GM18519 (cell line): Measurements from ENCODE around the gene ZNF454.

Experiments
- ATAC-seq: cut with Tn5 transposase; IDR thresholded peaks from one replicate; pipeline ENCODE4 v1.9.1; 2021; ENCODE audit warnings: mild to moderate bottlenecking, moderate library complexity; ENCODE audit not compliant: unreplicated experiment, low FRiP score

Gene ZNF454

DNA sequence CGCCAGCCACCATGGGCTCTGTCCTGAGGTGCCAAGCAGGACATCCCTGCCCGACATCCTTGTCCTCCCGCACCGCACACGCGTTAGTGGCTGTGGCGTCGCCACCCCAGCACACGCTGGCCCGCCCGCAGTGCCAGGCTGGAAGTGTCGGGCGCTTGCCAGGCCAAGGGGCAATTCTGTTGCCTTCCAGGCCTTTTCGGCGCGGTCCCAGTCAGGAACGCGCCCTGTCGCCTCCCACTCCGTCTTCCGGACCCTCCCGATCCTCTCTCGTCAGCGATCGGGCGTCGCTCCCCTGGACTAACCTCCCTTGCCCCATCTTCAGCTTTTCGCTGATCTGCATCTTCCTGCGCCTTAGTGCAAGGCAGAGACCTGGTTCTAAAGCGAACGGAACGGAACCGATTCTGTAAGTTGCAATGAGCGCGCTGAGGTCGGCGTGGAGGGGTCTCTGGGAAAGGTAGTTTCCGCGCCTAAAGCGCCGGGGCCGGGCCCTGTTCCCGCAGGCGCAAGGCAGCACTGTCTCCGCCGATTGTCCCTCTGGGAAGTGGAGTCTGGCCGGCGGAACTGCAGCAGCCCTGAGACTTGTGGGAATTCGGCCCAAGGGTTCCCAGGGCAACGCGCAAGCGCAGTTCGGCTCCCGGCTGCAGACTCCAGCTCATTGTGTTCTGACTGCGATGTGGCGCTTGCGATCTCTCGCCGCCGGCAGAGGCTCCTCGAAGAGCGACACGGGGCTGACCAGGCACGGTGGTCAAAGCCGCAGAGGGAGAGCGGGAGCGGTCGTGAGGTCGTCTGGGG is at the start of gene ZNF454:
Gene ZNF454, plus strand, starts transcription at position 630 of the 792 bp plus-strand sequence. CDS start 1,594 bp downstream, outside the sequence.
- no peak for ATAC-seq

DNA sequence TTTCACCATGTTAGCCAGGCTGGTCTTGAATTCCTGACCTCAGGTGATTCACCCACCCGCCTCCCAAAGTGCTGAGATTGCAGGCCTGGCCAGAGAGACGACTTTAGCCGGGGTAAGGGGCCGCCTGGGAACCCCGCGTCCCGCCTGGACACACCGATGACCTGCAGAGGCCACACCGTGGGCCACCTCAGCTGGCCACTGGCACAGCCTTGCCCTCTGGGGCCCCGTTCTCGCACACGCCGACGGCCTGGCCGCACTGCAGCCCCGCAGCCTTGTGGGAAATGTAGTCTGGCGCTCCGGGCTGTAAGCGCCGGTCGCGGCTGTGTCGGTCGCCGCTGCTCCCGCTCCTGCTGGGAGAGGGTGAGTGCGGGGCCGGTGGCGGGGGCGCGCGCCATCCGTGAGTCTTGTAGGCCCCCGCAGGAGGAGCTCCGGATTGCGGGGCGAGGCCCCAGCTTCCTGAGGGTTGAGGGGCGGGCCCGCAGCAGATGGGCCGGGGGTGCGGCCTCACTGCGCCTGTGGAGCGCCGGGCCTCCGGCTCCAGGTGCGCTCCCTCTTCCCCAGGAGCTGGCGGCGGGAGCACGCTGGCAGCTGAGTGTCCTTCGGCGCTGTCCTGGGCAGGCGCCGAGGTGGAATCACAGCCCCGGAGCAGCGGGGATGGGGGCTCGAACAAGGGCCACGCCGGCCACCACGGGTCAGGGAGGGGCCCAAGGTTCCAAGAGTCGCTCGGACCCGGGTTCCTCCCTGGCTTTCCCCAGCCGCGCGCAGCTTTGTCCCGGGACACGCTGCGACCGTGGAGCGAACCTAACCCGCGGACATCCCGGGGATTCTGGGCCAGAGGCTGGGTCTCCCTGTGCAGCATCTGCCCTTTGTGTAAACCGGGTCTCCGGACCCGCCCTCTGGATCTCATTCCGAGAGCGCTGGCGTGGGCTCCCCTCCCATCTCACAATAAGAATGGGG is 45.1 kb upstream of the ZNF454 start, which contains the start of gene ZFP2:
Gene ZFP2, plus strand, starts transcription at position 299 of the 957 bp plus-strand sequence. CDS start 35,401 bp downstream, outside the sequence.
- ATAC-seq = no peak

DNA sequence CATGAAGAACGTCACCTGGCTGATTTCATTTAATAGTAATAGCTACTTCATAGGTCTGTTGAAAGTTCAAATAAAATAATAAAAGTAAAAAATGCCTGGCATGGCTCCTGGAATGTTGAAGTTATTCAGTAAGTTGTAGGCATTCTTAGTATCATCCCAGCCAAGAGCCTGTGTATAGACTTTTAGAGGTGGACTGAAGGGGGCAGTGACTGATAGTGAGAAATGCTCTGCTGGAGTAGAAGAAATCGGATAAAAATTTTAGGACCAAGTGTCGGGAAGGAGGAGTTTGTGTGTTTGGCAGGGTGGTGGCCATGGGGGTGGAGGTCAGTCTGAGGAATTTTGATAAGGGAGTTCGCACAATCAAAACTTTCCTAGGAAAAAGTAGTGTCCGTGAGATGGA is 41.7 kb upstream of the ZNF454 start:
- no peak for ATAC-seq

DNA sequence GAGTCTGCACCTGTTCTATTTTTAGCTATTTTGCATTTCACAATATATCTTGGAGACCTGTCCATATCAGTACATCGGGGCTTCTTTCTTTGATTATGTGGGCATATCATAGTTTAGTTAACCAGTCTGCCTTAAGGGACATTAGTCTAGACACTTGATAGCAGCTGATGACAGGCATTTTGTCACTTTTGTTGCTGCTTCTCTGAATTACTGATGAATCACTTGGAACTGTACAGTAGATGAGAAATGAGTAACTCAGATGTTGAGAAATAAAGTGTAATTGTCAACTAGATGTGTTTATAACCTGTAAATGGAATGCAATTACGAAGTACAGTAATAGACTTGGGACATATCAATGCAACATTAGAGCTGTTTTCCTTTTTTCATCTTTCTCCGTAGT is 38.1 kb upstream of the ZNF454 start:
- ATAC-seq = no peak

DNA sequence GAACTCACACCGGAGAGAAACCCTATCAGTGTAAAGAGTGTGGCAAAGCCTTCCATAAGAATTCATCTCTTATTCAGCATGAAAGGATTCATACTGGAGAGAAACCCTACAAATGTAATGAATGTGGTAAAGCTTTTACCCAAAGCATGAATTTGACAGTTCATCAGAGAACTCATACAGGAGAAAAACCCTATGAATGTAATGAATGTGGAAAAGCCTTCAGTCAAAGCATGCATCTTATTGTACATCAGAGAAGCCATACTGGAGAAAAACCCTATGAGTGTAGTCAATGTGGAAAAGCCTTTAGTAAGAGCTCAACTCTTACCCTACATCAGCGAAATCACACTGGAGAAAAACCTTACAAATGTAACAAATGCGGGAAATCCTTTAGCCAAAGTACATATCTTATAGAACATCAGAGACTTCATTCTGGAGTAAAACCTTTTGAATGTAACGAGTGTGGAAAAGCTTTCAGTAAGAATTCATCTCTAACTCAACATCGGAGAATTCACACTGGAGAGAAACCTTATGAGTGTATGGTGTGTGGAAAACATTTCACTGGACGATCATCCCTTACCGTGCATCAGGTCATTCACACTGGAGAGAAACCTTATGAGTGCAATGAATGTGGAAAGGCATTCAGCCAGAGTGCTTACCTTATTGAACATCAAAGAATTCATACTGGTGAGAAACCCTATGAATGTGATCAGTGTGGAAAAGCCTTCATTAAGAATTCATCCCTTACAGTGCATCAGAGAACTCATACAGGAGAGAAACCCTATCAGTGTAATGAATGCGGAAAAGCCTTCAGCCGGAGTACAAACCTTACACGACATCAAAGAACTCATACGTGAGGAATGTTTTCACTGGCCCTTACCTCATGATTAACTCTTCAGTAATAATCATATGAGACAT is 8.9 kb upstream of the ZNF454 start:
- ATAC-seq = no peak

DNA sequence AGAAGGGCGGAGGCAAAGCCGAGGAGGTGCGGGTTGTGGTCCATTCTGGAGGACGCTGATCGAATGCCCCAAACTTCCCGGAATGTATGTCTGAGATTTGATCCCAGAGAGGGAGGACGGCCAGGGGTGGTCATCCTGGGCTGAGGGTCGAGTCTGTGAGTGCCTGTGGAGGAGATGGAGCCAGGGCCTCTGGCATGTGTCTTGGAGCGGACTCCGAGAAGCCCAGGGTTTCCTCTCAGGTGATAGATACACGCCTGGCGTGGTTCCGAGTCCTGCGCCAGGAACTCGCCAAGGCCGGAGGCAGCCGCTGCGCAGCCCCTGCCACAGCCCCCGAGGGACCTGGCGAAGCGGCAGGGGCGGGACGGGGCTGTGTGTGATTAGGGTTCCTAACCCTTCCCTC is 363 bp downstream of the ZNF454 start:
- ATAC-seq = no peak

DNA sequence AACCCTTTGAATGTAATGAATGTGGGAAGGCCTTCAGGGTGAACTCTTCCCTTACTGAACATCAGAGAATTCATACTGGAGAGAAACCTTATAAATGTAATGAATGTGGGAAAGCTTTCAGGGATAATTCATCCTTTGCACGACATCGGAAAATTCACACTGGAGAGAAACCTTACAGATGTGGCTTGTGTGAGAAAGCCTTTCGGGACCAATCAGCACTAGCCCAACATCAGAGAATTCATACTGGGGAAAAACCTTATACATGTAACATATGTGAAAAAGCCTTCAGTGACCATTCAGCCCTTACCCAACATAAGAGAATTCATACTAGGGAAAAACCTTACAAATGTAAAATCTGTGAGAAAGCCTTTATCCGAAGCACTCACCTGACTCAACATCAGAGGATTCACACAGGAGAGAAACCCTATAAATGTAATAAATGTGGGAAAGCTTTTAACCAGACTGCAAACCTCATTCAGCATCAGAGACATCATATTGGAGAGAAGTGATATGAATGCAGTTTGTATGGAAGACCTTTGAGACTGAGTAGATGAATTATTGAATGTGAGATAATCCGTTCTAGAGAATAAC is 24.6 kb downstream of the ZNF454 start:
- no peak for ATAC-seq

DNA sequence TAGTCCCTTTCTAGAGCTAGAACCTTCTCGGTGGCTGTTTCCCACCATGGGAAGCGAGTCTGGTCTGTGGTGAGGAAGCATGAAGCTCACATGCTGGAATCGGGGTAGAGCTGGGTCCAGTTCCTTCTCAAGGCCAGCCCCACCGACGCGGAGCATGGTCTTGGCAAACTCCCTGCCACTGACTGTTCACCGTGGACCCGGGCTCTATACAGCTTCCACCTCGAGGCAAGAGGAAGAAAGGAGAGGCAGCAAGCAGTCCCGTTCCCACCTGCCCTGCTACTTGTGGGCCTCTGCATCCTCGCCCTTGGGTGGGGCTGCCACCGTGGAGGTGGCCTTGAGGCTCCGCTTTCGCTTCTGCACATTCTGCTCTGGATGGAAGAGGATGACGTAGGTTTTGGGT is 40.4 kb downstream of the ZNF454 start:
- ATAC-seq = no peak

DNA sequence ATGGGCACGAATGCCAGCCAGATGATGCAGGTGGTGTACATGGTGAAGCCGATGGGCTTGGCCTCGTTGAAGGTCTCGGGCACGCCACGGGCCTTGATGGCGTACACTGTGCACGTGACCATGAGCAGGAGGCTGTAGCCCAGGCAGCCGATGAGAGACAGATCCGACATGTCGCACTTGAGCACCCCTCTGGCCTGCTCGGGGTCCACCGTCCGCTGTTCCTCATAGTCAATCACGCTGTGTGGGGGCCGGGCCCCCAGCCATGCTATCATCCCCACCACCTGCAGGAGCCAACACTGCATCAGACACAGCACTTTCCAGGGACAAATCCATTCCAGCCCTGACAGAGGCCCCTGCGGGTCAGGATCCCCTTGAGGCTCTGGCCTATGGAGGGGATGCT is 41.9 kb downstream of the ZNF454 start:
- ATAC-seq = no peak

DNA sequence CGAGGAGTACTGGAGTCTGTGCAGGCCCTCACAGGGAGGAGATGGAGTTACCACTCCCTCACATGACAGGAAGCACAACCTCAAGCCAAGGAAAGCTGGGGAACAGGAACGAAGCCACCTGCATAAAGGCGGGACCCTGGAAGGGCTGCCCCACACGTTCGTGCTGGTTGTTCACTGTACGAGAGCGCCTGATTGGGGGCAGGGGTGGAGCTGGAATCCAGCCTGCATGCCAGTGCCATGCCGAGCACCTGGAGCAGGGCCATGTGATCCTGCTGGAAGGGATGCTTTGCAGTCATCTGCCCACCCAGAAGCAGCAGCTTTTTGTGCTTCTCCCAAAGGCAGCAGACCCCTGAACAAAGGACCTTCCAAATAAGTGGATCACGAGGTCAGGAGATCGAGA is 42.7 kb downstream of the ZNF454 start:
- ATAC-seq = no peak

DNA sequence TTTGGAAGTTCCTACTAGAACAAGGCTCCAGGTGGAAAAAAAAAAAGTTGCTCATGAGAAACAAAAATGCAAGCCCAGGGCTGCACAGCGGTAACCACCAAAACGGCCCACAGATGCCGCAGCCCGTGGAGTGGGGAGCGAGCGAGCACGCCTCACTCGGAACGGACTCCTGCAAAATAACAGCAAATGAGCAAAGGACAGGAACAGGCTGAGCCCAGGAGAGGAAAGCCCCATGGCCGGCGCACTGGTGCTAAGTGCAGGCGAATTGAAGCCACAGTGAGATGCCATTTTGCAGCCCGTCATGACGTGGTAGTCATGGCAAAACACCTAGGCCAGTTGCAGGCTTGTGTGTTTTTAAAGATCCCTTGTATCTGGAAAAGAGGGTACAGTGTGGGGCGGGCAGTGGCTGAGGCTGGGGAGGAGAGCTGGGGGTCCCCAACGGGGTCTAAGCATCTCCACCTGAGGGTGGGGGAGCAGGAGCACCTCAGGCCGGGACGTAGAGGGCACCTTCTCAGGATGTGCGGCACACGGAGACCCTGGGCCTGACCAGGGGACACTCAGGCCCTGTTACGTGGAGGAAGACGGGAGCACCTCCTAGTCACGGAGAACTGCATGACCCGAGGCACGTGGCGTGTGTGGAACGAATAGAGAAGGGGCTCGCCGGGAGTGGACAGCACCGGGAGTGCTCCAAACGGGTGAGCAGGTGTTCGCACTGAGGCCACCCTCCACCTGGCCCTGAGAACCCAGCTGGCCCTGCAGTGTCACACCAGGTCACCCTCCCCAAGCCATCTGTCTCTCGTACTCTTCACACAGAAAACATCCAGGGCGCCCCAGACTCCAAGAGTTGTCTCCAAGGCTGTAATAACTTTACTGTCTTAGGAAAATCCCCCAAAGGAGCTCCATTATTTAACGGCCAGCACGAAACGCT is 43.4 kb downstream of the ZNF454 start:
- ATAC-seq = no peak

DNA sequence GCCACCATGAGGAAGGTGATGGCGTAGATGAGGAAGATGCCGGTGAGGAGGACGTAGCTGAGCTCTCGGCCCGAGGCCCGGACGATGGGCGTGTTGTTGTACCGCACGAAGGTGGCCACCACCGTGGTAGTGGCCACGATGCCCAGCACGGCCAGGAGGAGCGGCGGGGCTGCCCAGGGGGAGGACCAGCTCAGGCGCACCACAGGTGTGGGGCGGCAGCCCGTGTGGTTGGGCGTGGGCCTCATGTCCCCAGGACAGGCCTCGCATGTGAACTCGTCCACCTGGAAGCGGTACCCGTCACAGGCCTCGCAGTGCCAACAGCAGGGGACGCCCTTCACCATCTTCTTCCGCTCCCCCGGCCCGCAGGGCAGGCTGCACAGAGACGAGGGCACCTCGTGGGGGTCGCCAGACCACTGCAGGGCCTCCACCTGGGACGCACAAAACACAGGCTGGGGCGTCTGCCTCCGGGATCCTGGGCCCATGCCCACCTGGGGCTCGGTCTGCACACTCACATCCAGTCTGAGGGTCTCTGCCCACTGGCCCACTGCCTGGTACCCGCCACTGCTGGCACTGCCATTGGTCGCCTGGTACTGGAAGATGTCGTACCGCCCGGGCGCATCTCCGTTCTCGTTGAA is 45.4 kb downstream of the ZNF454 start:
- ATAC-seq = no peak

DNA sequence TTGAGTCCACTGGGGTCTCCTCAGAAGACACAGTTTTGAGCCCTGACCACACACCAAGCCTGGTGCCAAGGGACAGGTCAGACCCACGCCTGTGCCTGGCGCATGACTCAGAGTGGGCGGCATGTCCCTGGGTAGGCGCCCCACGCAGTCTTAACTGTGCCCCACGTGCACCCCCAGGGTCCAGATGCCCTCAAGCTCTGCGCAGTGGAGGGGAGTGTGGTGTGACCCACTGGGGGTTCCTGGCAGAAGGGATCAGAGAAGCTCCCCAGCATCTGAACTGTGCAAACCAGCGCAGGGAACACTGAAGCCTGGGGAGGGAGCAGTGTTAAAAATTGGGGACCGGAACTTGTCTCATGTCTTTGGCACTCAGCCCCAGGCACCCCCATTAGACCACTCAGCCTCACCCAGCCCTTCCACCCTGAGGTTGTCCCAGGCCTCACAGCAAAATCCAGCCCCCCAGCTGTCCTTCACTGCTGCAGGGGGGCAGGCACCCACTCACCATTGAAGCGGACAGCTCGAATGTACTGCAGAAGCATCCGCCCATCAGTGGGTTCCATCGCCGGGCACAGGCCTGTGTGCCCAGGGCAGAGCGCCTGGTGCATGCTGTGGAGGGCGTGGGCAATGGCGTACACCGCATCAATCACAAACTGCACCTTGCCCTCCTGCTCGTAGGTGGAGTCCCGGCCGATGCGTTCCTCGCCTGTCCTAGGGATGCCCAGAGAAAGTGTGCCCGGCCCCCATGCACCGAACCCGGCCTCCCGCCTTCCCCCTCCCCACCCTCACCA is 47.6 kb downstream of the ZNF454 start:
- no peak for ATAC-seq

DNA sequence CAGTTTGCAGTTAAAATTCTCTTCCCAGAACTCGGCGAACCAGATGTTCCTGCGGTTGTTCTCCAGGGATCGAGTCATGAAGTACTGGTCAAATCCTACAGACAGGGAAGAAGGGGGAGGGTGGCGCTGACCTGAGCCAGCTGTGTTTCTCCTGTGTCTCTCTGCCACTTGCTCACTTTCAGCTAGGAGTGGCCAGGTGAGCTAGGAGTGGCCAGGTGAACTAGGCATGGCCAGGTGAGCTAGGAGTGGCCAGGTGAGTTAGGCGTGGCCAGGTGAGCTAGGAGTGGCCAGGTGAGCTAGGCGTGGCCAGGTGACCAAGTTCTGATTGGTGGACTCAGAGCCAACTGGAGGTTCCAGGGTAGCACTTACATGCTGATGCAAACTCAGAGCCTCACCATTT is 48.3 kb downstream of the ZNF454 start:
- ATAC-seq = no peak

DNA sequence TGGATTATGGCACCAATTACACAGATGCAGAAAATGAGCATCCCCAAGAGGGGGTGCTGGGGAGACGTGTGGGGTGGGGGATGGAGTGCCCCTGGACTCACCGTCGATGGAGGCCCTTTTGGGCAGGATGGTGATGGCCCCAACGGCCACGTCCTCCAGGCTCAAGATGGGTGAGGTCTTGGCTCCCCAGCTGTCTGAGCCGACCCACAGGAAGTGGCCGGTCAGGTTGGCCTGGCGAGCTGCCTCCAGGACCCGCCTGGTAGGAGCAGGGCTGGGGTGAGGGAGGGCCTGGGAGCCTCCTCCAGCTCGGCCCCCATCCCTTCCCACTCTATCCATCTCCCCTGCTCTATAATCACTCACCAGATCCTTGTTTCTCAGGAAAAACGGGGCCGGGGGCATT is 49.5 kb downstream of the ZNF454 start:
- no peak for ATAC-seq

DNA sequence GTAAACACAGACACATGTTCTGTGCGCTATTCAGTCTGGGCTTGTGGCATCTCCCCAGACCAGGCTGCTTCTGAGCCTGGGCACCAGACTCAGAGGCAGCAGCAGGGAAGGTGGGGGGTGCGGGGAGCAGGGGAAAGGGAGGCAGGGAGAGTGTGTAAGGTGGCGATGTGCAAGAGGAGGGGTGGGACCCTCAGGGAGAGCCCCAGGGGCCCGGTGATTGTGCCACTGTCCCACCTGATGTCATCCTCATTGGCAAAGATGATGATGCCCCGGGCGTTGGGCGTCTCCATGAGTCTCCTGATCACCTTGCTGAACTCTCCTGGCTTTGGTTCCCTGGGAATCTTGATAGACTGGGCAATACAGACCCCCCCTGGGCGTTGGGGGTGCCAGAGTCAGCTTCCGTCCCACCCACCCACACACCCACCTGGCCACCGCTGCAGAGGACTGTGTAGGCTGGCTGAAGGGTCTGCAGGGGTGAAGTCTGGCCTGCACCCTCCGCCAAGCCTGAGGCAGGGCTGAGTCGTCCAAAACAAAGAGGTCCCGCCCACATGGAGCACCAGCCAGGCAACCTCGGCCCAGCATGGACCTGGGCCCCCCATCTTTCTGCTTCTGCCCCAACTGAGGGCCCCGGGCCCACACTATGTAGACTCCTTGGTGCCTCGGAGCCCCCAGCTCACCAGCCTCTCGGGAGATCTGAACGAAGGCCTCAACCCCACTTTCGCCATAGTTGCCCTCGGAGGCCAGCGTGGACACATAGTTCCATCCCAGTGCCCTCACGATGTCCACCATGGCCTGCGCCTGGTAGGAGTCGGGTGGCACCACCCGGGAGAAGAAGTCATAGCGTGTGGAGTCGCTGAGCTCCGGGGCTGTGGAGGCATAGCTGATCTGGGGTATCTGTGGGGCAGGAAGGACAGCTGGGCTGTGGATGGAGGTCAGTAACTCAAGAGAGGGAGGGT is 50.5 kb downstream of the ZNF454 start:
- ATAC-seq = no peak
